HG03045 (cell line): ENCODE measurements around the gene TASOR.
"Not testable (repeated sequence)": the region's sequence is repeated elsewhere in the genome, so short reads cannot be mapped to it uniquely, and the experiment has no call there.

Source experiments
- ATAC-seq: cut with Tn5 transposase; IDR thresholded peaks from one replicate; pipeline ENCODE4 v1.9.1; 2021; ENCODE audit warnings: mild to moderate bottlenecking, moderate library complexity; ENCODE audit not compliant: unreplicated experiment

Gene TASOR

GRCh38 chr3:56683122-56683817 lies at the start of gene TASOR:
Gene TASOR, minus strand, starts transcription at chr3:56683265. Its CDS starts 259 bp downstream, at chr3:56683006.
- peak; percentile 78 for ATAC-seq

GRCh38 chr3:56732109-56732508 lies 49.0 kb upstream of the TASOR start:
- ATAC-seq: no peak

- peak; percentile 95 for ATAC-seq
Observed at GRCh38 chr3:56725175-56725574, 42.1 kb upstream of the TASOR start.

GRCh38 chr3:56724676-56725075 lies 41.6 kb upstream of the TASOR start:
- ATAC-seq: peak; percentile 2

- no peak for ATAC-seq
Observed at GRCh38 chr3:56720849-56721248, 37.8 kb upstream of the TASOR start.

- ATAC-seq: not testable (repeated sequence)
Observed at GRCh38 chr3:56718809-56719208, 35.7 kb upstream of the TASOR start.

- ATAC-seq: no peak
Observed at GRCh38 chr3:56711344-56711743, 28.3 kb upstream of the TASOR start.

GRCh38 chr3:56707412-56707811 lies 24.3 kb upstream of the TASOR start:
- ATAC-seq: not testable (repeated sequence)

- no peak for ATAC-seq
Observed at GRCh38 chr3:56706629-56707028, 23.6 kb upstream of the TASOR start.

GRCh38 chr3:56704706-56705105 lies 21.6 kb upstream of the TASOR start:
- no peak for ATAC-seq

GRCh38 chr3:56702490-56703315 lies 19.6 kb upstream of the TASOR start:
- no peak for ATAC-seq

- no peak for ATAC-seq
Observed at GRCh38 chr3:56700151-56700550, 17.1 kb upstream of the TASOR start.

GRCh38 chr3:56694867-56695683 lies 12.0 kb upstream of the TASOR start:
- no peak for ATAC-seq

- no peak for ATAC-seq
Observed at GRCh38 chr3:56693750-56694149, 10.7 kb upstream of the TASOR start.

- ATAC-seq: peak; percentile 71
Observed at GRCh38 chr3:56692520-56693433, 9.7 kb upstream of the TASOR start.

- ATAC-seq: not testable (repeated sequence)
Observed at GRCh38 chr3:56692001-56692365, 8.9 kb upstream of the TASOR start.

GRCh38 chr3:56691165-56692000 lies 8.3 kb upstream of the TASOR start:
- no peak for ATAC-seq

- no peak for ATAC-seq
Observed at GRCh38 chr3:56689303-56689702, 6.2 kb upstream of the TASOR start.

GRCh38 chr3:56688191-56688590 lies 5.1 kb upstream of the TASOR start:
- no peak for ATAC-seq
